Fibroblast of the aortic adventitia (primary cell): ENCODE measurements around the gene UTS2R. TPM values are rescaled to one million over a fixed set of nuclear protein-coding genes. Genes with fewer than 3 reads are reported as not detected.

Source experiments
- DNase-seq: peaks from one replicate; pipeline ENCODE4 v3.0.0-alpha.2; 2010; ENCODE audit warnings: low read depth
- H3K4me3 ChIP-seq: 2 replicates; pipeline ENCODE4 v1.5.1; 2011; ENCODE audit warnings: low read depth, mild to moderate bottlenecking, control low read depth, low read length, moderate library complexity
- total RNA-seq: library from RNA; depleted of rRNA; stranded (reverse); fragments of >200 nt; gene quantifications from 2 replicates; pipeline ENCODE4 v1.2.3, GENCODE V29; 2012; ENCODE audit warnings: low replicate concordance
- TF ChIP-seq, protein P1 (sequence below): IDR thresholded peaks from 2 replicates; pipeline ENCODE4 v1.5.1; 2011; ENCODE audit warnings: mild to moderate bottlenecking, low read length, control low read depth, inconsistent platforms; ENCODE audit not compliant: insufficient read depth

Gene UTS2R
- total RNA-seq, 1 donor: not detected

DNA sequence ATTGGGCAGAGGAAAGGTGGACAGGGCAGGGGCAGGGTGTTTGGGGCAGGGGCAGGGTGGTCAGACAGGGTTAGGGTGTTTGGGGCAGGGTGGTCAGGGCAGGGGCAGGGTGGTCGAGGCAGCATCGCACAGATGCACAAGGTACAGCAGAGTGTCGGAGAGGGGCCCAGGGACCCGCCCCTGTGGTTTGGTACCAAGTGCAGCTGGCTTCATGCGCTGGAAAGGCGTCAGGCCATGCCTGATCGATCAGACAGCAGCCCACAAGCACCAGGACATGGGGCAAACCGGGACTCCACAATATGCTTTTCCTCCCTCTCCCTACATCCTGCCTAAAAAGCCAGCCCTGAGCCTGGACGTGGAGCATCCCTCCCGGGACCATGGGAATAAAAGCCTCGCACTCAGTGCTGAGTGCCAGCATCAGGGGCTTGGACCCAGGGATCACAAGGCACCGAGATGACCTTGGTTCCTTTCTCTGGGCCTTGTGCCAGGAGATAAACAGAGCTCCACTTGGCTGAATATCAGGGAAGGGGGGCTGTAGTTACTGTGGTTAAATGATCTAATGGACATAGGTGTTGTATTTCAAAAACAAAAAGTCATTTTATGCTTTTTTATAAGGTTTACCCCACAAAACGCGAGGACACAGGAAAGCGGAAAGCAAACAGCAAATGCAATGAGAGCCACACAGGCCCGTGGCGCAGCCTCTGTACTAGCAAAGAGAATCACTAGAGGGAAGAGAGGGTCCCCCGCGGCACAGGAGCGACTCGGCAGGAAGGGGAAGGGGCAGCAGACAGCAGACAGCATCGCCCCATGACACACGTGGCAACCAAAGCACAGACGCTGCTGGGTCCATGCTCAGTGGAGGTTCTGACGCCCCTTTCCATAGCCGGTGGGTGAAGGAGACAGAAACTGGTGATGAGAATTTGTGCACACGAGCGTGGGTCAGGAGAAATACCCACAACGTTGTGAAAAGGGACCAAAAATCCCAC lies 41.3 kb downstream of the UTS2R start:
- TF ChIP-seq, protein P1, sequence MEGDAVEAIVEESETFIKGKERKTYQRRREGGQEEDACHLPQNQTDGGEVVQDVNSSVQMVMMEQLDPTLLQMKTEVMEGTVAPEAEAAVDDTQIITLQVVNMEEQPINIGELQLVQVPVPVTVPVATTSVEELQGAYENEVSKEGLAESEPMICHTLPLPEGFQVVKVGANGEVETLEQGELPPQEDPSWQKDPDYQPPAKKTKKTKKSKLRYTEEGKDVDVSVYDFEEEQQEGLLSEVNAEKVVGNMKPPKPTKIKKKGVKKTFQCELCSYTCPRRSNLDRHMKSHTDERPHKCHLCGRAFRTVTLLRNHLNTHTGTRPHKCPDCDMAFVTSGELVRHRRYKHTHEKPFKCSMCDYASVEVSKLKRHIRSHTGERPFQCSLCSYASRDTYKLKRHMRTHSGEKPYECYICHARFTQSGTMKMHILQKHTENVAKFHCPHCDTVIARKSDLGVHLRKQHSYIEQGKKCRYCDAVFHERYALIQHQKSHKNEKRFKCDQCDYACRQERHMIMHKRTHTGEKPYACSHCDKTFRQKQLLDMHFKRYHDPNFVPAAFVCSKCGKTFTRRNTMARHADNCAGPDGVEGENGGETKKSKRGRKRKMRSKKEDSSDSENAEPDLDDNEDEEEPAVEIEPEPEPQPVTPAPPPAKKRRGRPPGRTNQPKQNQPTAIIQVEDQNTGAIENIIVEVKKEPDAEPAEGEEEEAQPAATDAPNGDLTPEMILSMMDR: no peak
- no peak for DNase-seq

DNA sequence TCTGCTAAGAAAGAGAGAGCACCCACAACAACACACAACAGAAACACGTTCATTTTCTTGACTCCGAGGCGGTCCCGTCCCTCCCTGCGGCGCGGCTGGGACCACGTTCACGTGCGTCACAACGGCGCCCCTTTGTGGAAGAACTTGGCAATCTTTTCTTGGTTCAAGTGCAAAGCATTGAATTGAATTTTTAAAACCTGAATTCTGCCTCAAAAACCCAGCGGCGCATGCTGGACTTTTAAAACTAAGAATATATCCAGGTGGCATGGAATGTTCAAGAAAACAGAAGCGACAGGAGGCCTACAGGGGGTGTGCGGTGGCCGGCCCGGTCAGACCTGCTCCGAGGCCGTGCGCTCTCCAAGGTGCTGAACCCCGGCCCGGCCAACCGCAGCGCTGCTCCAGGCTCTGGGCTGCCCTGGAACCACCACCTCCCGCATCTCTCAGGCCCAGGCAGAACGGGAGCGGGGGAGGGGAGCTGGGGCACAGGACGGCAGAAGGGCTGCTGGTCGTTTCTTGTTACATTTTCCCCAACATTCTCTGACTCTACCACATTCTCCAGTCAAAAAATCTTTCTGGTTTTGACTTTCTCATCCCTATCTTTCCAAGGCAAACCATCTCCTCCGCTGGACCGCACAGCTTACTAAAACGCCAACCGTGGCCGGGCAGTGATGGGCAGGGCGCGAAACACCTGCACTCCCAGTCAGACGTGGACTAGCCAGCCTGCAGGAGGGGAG lies 43.1 kb downstream of the UTS2R start:
- peak; percentile 73 for DNase-seq
- no peak overlapping the region for H3K4me3 ChIP-seq
- TF ChIP-seq, protein P1: peak; percentile 67

More for the DNA sequence above, 41.3 kb downstream of the UTS2R start:
- H3K4me3 ChIP-seq: no peak overlapping the region

DNA sequence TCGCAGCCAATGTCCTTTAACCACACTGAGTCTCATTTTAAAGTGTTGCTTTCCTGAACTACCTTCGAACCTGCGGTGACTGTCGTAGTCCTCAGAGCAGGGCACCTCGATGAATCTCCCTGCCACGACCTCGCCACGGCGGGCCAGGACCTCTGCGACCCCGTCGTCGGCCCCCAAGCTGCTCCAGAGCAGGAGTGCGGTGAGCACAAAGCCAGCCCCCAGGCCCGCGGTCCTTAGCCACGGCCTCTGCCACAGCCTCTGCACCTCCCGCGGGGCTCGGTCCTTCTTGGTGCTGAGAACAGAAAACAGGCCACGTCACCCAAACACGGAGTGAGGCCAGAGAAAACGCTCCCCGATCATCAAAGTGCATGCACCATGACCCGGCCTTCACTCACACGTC lies 43.8 kb downstream of the UTS2R start:
- no peak overlapping the region for H3K4me3 ChIP-seq
- TF ChIP-seq, protein P1: no peak
- no peak for DNase-seq

DNA sequence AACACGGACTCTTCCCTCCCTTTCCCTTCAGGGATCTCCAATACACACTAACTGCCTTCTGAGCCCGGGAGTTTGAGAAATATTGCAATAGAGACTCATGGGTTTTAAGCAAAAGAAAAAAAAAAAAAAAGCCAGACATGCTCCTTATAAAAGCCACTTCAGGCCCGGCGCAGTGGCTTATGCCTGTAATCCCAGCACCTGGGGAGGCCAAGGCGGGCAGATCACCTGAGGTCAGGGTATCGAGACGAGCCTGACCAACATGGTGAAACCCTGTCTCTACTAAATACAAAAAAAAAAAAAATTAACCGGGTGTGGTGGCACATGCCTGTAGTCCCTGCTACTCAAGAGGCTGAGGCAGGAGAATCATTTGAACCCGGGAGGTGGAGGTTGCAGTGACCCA lies 44.2 kb downstream of the UTS2R start:
- TF ChIP-seq, protein P1: no peak
- no peak for DNase-seq
- H3K4me3 ChIP-seq: no peak overlapping the region

DNA sequence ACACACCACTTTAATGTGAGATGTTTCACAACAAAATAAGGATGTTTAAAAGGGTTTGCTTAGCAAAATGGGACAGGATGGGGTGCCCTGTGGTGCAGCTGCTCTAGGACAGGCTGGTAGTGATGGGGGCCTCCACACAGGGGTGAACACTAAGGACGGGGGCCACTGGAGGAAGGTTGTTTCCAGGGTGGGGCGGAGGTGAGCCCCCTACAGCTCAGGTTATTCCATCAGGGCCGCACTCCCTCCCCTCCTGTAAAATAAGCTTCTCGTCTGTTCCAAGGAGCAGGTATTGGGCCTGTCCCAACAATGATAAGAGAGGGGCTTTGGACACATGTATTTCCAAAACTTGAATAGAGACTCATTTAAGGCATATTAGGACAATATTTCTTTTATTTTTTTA lies 44.7 kb downstream of the UTS2R start:
- no peak overlapping the region for H3K4me3 ChIP-seq
- TF ChIP-seq, protein P1: no peak
- DNase-seq: no peak

DNA sequence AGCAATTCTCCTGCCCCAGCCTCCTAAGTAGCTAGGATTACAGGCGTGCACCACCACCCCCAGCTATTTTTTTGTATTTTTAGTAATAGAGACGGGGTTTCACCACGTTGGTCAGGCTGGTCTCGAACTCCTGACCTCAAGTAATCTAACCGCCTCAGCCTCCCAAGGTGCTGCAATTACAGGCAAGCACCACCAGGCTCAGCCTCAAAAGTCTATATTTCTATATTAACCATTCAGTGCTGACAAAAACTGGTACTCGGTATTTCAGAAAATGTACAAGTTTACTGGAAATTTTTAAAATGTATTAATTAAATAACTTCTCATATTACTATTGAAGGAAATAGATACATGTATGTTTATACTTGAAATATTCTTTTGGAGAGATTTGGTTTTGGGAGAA lies 45.2 kb downstream of the UTS2R start:
- DNase-seq: no peak
- H3K4me3 ChIP-seq: no peak overlapping the region
- TF ChIP-seq, protein P1: peak; percentile 29
